Esophagus squamous epithelium (tissue), 5 donors: ENCODE data around the gene KMT5C. TPM values are rescaled to one million over a fixed set of nuclear protein-coding genes. Genes with fewer than 3 reads are reported as not detected.

Source experiments
- DNase-seq: peaks from one replicate; lab custom pipeline; 2025; lab: John Stamatoyannopoulos, UW
- H3K27ac ChIP-seq, 4 donors: fragments of 200-600 bp; sonication (generic); one replicate each; pipeline ENCODE4 v1.5.1; 2016 to 2019; ENCODE audit warnings: mild to moderate bottlenecking in 1 of 4
- H3K27me3 ChIP-seq, 4 donors: fragments of 200-600 bp; sonication (generic); 1 replicate in 3 of 4; 2 replicates in 1 of 4; pipeline versions ENCODE4 v1.5.1 to v1.6.0; 2017 to 2021; ENCODE audit warnings: antibody characterized with exemption in 1 of 4
- H3K36me3 ChIP-seq, 3 donors: fragments of 200-600 bp; sonication (generic); one replicate each; pipeline ENCODE4 v1.5.1; 2016 to 2019
- H3K4me1 ChIP-seq, 3 donors: fragments of 200-600 bp; sonication (generic); one replicate each; pipeline ENCODE4 v1.5.1; 2017 to 2019
- H3K4me3 ChIP-seq, 4 donors: fragments of 200-600 bp; sonication (generic); 1 replicate in 3 of 4; 2 replicates in 1 of 4; pipeline ENCODE4 v1.5.1; 2016 to 2019; ENCODE audit warnings: mild to moderate bottlenecking in 2 of 4, moderate library complexity in 1 of 4
- H3K9me3 ChIP-seq, 3 donors: fragments of 200-600 bp; sonication (generic); one replicate each; pipeline ENCODE4 v1.5.1; 2016 to 2019
- CTCF ChIP-seq, 6 experiments: fragments of 450-650 bp in 4 of 6; fragments of 200-600 bp in 2 of 6; sonication (generic) in 2 of 6; IDR thresholded peaks; one replicate each; pipeline ENCODE4 v1.5.1; 2016 to 2019; ENCODE audit warnings: antibody characterized with exemption in 6 of 6, mild to moderate bottlenecking in 4 of 6, moderate library complexity in 4 of 6
- POLR2A ChIP-seq, 4 donors: fragments of 450-650 bp; IDR thresholded peaks; one replicate each; pipeline ENCODE4 v1.6.1; 2017; ENCODE audit warnings: antibody characterized with exemption in 4 of 4, mild to moderate bottlenecking in 4 of 4, moderate library complexity in 3 of 4
- WGBS, 2 donors: methylation state at CpG; one replicate each; pipeline ENCODE4 v1.1.5; 2018; 5-methylcytosine and 5-hydroxymethylcytosine counted together
- intact Hi-C: fragments of 100-400 bp; cut with DNase I; formaldehyde crosslinking; loops from one replicate; pipeline ENCODE4 v1.15.0; 2022
- total RNA-seq, 4 donors: library from RNA; depleted of rRNA; stranded (reverse); fragments of >200 nt; gene quantifications; one replicate each; pipeline ENCODE4 v1.1.0, GENCODE V29; 2016
- donor health status: DM: yes; HTN: yes; CAD: no.

Gene KMT5C
- total RNA-seq, 4 donors from 2014 or later = 5.3 to 9.9 (median 8.2) TPM

GRCh38 chr19:55312621-55313512, 26.8 kb upstream of the KMT5C start:
- no peaks in the 10 kb centered on the region for H3K36me3 ChIP-seq
- H3K27ac ChIP-seq = peak overlapping the region in 2 of 4 donors; percentile 14 to 42
- H3K9me3 ChIP-seq = no peaks in the 10 kb centered on the region
- no peaks in the 10 kb centered on the region for H3K4me1 ChIP-seq
- peak overlapping the region in 1 of 4 donors; percentile 7 for H3K4me3 ChIP-seq
- H3K27me3 ChIP-seq = no peaks in the 10 kb centered on the region
- no peak for DNase-seq
- 75 to 83% methylated on average over 21 to 41 of the region's 47 CpGs for WGBS, 2 donors
- intact Hi-C loops = no loop called here
- TF ChIP-seq POLR2A (IDR thresholded peaks at IDR 0.05) = no peak
- TF ChIP-seq CTCF (IDR thresholded peaks at IDR 0.05) = no peak

GRCh38 chr19:55314396-55314795, 25.3 kb upstream of the KMT5C start:
- Histone ChIP-seq H3K4me1 (no peaks in the 10 kb centered on the region), H3K4me3 (no peak overlapping the region), H3K27me3 (peaks cover 0 to 3% (median 0%) of the 10 kb centered on the region in 4 donors), H3K27ac (no peak overlapping the region), H3K9me3 (no peaks in the 10 kb centered on the region), H3K36me3 (no peaks in the 10 kb centered on the region)
- no peak for TF ChIP-seq POLR2A (IDR thresholded peaks at IDR 0.05)
- TF ChIP-seq CTCF (IDR thresholded peaks at IDR 0.05) = no peak
- 77 to 87% methylated on average over 8 of the region's 8 CpGs for WGBS, 2 donors
- DNase-seq = no peak
- intact Hi-C loops = no loop called here

GRCh38 chr19:55315956-55316525, 23.6 kb upstream of the KMT5C start:
- DNase-seq = no peak

GRCh38 chr19:55316646-55317045, 23.0 kb upstream of the KMT5C start:
- DNase-seq = no peak
- TF ChIP-seq CTCF (IDR thresholded peaks at IDR 0.05) (no peak), POLR2A (IDR thresholded peaks at IDR 0.05) (no peak)
- 76 to 83% methylated on average over 6 to 7 of the region's 8 CpGs for WGBS, 2 donors
- Histone ChIP-seq H3K27ac (no peak overlapping the region), H3K4me1 (no peaks in the 10 kb centered on the region), H3K27me3 (peaks cover 0 to 24% (median 0%) of the 10 kb centered on the region in 4 donors), H3K4me3 (no peak overlapping the region), H3K36me3 (no peaks in the 10 kb centered on the region), H3K9me3 (no peaks in the 10 kb centered on the region)
- intact Hi-C loops = no loop called here

More at GRCh38 chr19:55315956-55316525, 23.6 kb upstream of the KMT5C start:
- TF ChIP-seq CTCF (IDR thresholded peaks at IDR 0.05) (no peak), POLR2A (IDR thresholded peaks at IDR 0.05) (no peak)
- Histone ChIP-seq H3K4me1 (no peaks in the 10 kb centered on the region), H3K27me3 (peaks cover 0 to 18% (median 0%) of the 10 kb centered on the region in 4 donors), H3K36me3 (no peaks in the 10 kb centered on the region), H3K27ac (no peak overlapping the region), H3K9me3 (no peaks in the 10 kb centered on the region), H3K4me3 (no peak overlapping the region)
- intact Hi-C loops = no loop called here
- WGBS, 2 donors = 51 to 63% methylated on average over 13 of the region's 13 CpGs

- H3K4me1 ChIP-seq = no peaks in the 10 kb centered on the region
- H3K27me3 ChIP-seq = peaks cover 0 to 42% (median 0%) of the 10 kb centered on the region in 4 donors
- no peaks in the 10 kb centered on the region for H3K9me3 ChIP-seq
- peak overlapping the region in 1 of 4 donors; percentile 13 for H3K4me3 ChIP-seq
- DNase-seq = no peak
- H3K36me3 ChIP-seq = no peaks in the 10 kb centered on the region
- intact Hi-C loops = no loop called here
- WGBS, 2 donors = 20 to 36% methylated on average over 9 to 12 of the region's 21 CpGs
- TF ChIP-seq POLR2A (IDR thresholded peaks at IDR 0.05) (no peak), CTCF (IDR thresholded peaks at IDR 0.05) (no peak)
- H3K27ac ChIP-seq = no peak overlapping the region
Measured at GRCh38 chr19:55319785-55320184, 19.9 kb upstream of the KMT5C start.
